Activated naive CD4-positive, alpha-beta T cell treated with anti-CD3 and anti-CD28 coated beads, Interleukin-2, amount 10 ng/mL, durations not matched to agents 7 days and 5 days (primary cell): ENCODE measurements around the gene CAPS2.
"Not testable (repeated sequence)": the region's sequence is repeated elsewhere in the genome, so short reads cannot be mapped to it uniquely, and the experiment has no call there.

ENCODE experiments used
- CTCF ChIA-PET: fragments of 350-600 bp; sonication (Branson Sonifier 250); formaldehyde crosslinking; loops from one replicate; lab custom pipeline; 2021; ENCODE audit warnings: antibody characterized with exemption; lab: Charles Lee
- DNase-seq: peaks from one replicate; pipeline ENCODE4 v3.0.0-alpha.2; 2020
- H3K27ac Mint-ChIP-seq: one replicate; pipeline ENCODE4 v1.8.0; 2021; ENCODE audit warnings: mild to moderate bottlenecking, moderate library complexity, mixed read lengths
- H3K27me3 Mint-ChIP-seq: one replicate; pipeline ENCODE4 v1.8.0; 2021; ENCODE audit warnings: mild to moderate bottlenecking, mixed read lengths
- H3K36me3 Mint-ChIP-seq: one replicate; pipeline ENCODE4 v1.8.0; 2021; ENCODE audit warnings: mixed read lengths
- H3K4me1 Mint-ChIP-seq: one replicate; pipeline ENCODE4 v1.8.0; 2021; ENCODE audit warnings: mixed read lengths
- H3K4me3 Mint-ChIP-seq: one replicate; pipeline ENCODE4 v1.8.0; 2021; ENCODE audit warnings: mild to moderate bottlenecking, moderate library complexity, mixed read lengths
- H3K9me3 Mint-ChIP-seq: one replicate; pipeline ENCODE4 v1.8.0; 2021; ENCODE audit warnings: mixed read lengths

The CAPS2 gene

GRCh38 chr12:75329918-75330826 is at the start of gene CAPS2:
CAPS2 (minus strand) TSS chr12:75330324; CDS start chr12:75326498, 3,826 bp downstream.
- no peak within 1 kb of the TSS for H3K27ac Mint-ChIP-seq

GRCh38 chr12:75378354-75378753 is 48.2 kb upstream of the CAPS2 start:
- H3K9me3 Mint-ChIP-seq = no peaks in the 10 kb centered on the region
- CTCF ChIA-PET = no interaction called here
- no peak overlapping the region for H3K27ac Mint-ChIP-seq
- no peaks in the 10 kb centered on the region for H3K4me1 Mint-ChIP-seq
- no peak for DNase-seq
- no peak overlapping the region for H3K4me3 Mint-ChIP-seq
- H3K27me3 Mint-ChIP-seq = no peaks in the 10 kb centered on the region
- H3K36me3 Mint-ChIP-seq = no peaks in the 10 kb centered on the region

More at GRCh38 chr12:75329918-75330826, at the start of gene CAPS2:
- peaks cover 50% of the 10 kb centered on the region for H3K27me3 Mint-ChIP-seq
- peaks cover 19% of the 10 kb centered on the region for H3K4me1 Mint-ChIP-seq
- no peaks in the 10 kb centered on the region for H3K9me3 Mint-ChIP-seq
- peak; percentile 70 for DNase-seq
- H3K36me3 Mint-ChIP-seq = no peaks in the 10 kb centered on the region
- CTCF ChIA-PET = interaction anchor here (0.6 to 1.2 kb wide), 2 partner anchors 155 to 158 kb away, joined by 3 read pairs; no protein-coding TSS in a partner anchor
- peak within 1 kb of the TSS; percentile 75 for H3K4me3 Mint-ChIP-seq

- CTCF ChIA-PET = no interaction called here
- no peaks in the 10 kb centered on the region for H3K9me3 Mint-ChIP-seq
- H3K27me3 Mint-ChIP-seq = no peaks in the 10 kb centered on the region
- no peaks in the 10 kb centered on the region for H3K36me3 Mint-ChIP-seq
- no peaks in the 10 kb centered on the region for H3K4me1 Mint-ChIP-seq
- no peak for DNase-seq
- no peak overlapping the region for H3K27ac Mint-ChIP-seq
- no peak overlapping the region for H3K4me3 Mint-ChIP-seq
Observed at GRCh38 chr12:75374971-75375370, 44.8 kb upstream of the CAPS2 start.

GRCh38 chr12:75366629-75367028 is 36.5 kb upstream of the CAPS2 start:
- CTCF ChIA-PET = no interaction called here
- Mint-ChIP-seq H3K27ac (no peak overlapping the region), H3K4me1 (no peaks in the 10 kb centered on the region), H3K9me3 (no peaks in the 10 kb centered on the region), H3K27me3 (no peaks in the 10 kb centered on the region), H3K36me3 (no peaks in the 10 kb centered on the region), H3K4me3 (no peak overlapping the region)
- DNase-seq = no peak

- no peaks in the 10 kb centered on the region for H3K9me3 Mint-ChIP-seq
- H3K4me3 Mint-ChIP-seq = no peak overlapping the region
- DNase-seq = no peak
- H3K4me1 Mint-ChIP-seq = no peaks in the 10 kb centered on the region
- H3K27ac Mint-ChIP-seq = no peak overlapping the region
- no peaks in the 10 kb centered on the region for H3K27me3 Mint-ChIP-seq
- CTCF ChIA-PET = no interaction called here
- no peaks in the 10 kb centered on the region for H3K36me3 Mint-ChIP-seq
Observed at GRCh38 chr12:75364919-75365318, 34.8 kb upstream of the CAPS2 start.

GRCh38 chr12:75361408-75361807 is 31.3 kb upstream of the CAPS2 start:
- no peaks in the 10 kb centered on the region for H3K36me3 Mint-ChIP-seq
- DNase-seq = no peak
- CTCF ChIA-PET = interaction anchor here (1.2 kb wide), 1 partner anchor 27 kb away, joined by 3 read pairs; the partner anchor contains the start of gene GLIPR1L1
- no peaks in the 10 kb centered on the region for H3K4me1 Mint-ChIP-seq
- no peaks in the 10 kb centered on the region for H3K9me3 Mint-ChIP-seq
- H3K27ac Mint-ChIP-seq = no peak overlapping the region
- no peak overlapping the region for H3K4me3 Mint-ChIP-seq
- no peaks in the 10 kb centered on the region for H3K27me3 Mint-ChIP-seq

- DNase-seq = no peak
Observed at GRCh38 chr12:75360920-75361319, 30.8 kb upstream of the CAPS2 start.

GRCh38 chr12:75354011-75354410 is 23.9 kb upstream of the CAPS2 start:
- no peaks in the 10 kb centered on the region for H3K36me3 Mint-ChIP-seq
- H3K27me3 Mint-ChIP-seq = peaks cover 6% of the 10 kb centered on the region
- no peak overlapping the region for H3K4me3 Mint-ChIP-seq
- peaks cover 6% of the 10 kb centered on the region for H3K4me1 Mint-ChIP-seq
- no peak overlapping the region for H3K27ac Mint-ChIP-seq
- CTCF ChIA-PET = no interaction called here
- DNase-seq = no peak
- peaks cover 10% of the 10 kb centered on the region for H3K9me3 Mint-ChIP-seq

More at GRCh38 chr12:75360920-75361319, 30.8 kb upstream of the CAPS2 start:
- H3K27ac Mint-ChIP-seq = no peak overlapping the region
- CTCF ChIA-PET = interaction anchor here (1.2 kb wide), 1 partner anchor 27 kb away, joined by 3 read pairs; the partner anchor contains the start of gene GLIPR1L1
- H3K9me3 Mint-ChIP-seq = no peaks in the 10 kb centered on the region
- no peaks in the 10 kb centered on the region for H3K36me3 Mint-ChIP-seq
- H3K4me1 Mint-ChIP-seq = no peaks in the 10 kb centered on the region
- H3K27me3 Mint-ChIP-seq = no peaks in the 10 kb centered on the region
- H3K4me3 Mint-ChIP-seq = no peak overlapping the region

- no peak for DNase-seq
- CTCF ChIA-PET = interaction anchor here (0.6 kb wide), 1 partner anchor 439 kb away, joined by 3 read pairs; no protein-coding TSS in a partner anchor
- H3K27ac Mint-ChIP-seq = no peak overlapping the region
- H3K27me3 Mint-ChIP-seq = peaks cover 10% of the 10 kb centered on the region
- no peaks in the 10 kb centered on the region for H3K36me3 Mint-ChIP-seq
- peaks cover 9% of the 10 kb centered on the region for H3K4me1 Mint-ChIP-seq
- H3K4me3 Mint-ChIP-seq = no peak overlapping the region
- peaks cover 10% of the 10 kb centered on the region for H3K9me3 Mint-ChIP-seq
Observed at GRCh38 chr12:75350413-75350812, 20.3 kb upstream of the CAPS2 start.

GRCh38 chr12:75349946-75350345 is 19.8 kb upstream of the CAPS2 start:
- no peak overlapping the region for H3K4me3 Mint-ChIP-seq
- peaks cover 9% of the 10 kb centered on the region for H3K4me1 Mint-ChIP-seq
- CTCF ChIA-PET = no interaction called here
- no peak overlapping the region for H3K27ac Mint-ChIP-seq
- peaks cover 6% of the 10 kb centered on the region for H3K9me3 Mint-ChIP-seq
- H3K36me3 Mint-ChIP-seq = no peaks in the 10 kb centered on the region
- peaks cover 10% of the 10 kb centered on the region for H3K27me3 Mint-ChIP-seq
- DNase-seq = no peak

GRCh38 chr12:75346215-75346614 is 16.1 kb upstream of the CAPS2 start:
- not testable (repeated sequence) for H3K4me1 Mint-ChIP-seq, H3K4me3 Mint-ChIP-seq, DNase-seq, H3K9me3 Mint-ChIP-seq, H3K27ac Mint-ChIP-seq, H3K36me3 Mint-ChIP-seq
- peaks cover 10% of the 10 kb centered on the region for H3K27me3 Mint-ChIP-seq
- CTCF ChIA-PET = interaction anchor here (1.0 kb wide), 1 partner anchor 12 kb away, joined by 3 read pairs; the partner anchor contains the start of gene GLIPR1L1

GRCh38 chr12:75345531-75345930 is 15.4 kb upstream of the CAPS2 start:
- no peak for DNase-seq

GRCh38 chr12:75341873-75342272 is 11.7 kb upstream of the CAPS2 start:
- H3K4me1 Mint-ChIP-seq = peaks cover 14% of the 10 kb centered on the region
- H3K4me3 Mint-ChIP-seq = no peak overlapping the region
- DNase-seq = no peak
- peaks cover 4% of the 10 kb centered on the region for H3K27me3 Mint-ChIP-seq
- H3K36me3 Mint-ChIP-seq = no peaks in the 10 kb centered on the region
- CTCF ChIA-PET = no interaction called here
- no peak overlapping the region for H3K27ac Mint-ChIP-seq
- H3K9me3 Mint-ChIP-seq = no peaks in the 10 kb centered on the region

More at GRCh38 chr12:75345531-75345930, 15.4 kb upstream of the CAPS2 start:
- peaks cover 5% of the 10 kb centered on the region for H3K4me1 Mint-ChIP-seq
- H3K36me3 Mint-ChIP-seq = no peaks in the 10 kb centered on the region
- no peak overlapping the region for H3K4me3 Mint-ChIP-seq
- CTCF ChIA-PET = no interaction called here
- no peaks in the 10 kb centered on the region for H3K9me3 Mint-ChIP-seq
- H3K27me3 Mint-ChIP-seq = peaks cover 10% of the 10 kb centered on the region
- H3K27ac Mint-ChIP-seq = no peak overlapping the region

GRCh38 chr12:75337905-75338304 is 7.8 kb upstream of the CAPS2 start:
- H3K9me3 Mint-ChIP-seq = no peaks in the 10 kb centered on the region
- peaks cover 17% of the 10 kb centered on the region for H3K27me3 Mint-ChIP-seq
- H3K4me1 Mint-ChIP-seq = peaks cover 22% of the 10 kb centered on the region
- DNase-seq = no peak
- no peaks in the 10 kb centered on the region for H3K36me3 Mint-ChIP-seq
- no peak overlapping the region for H3K4me3 Mint-ChIP-seq
- CTCF ChIA-PET = interaction anchor here (1.7 kb wide), 1 partner anchor 53 kb away, joined by 4 read pairs; the partner anchor contains the start of gene GLIPR1L2
- H3K27ac Mint-ChIP-seq = no peak overlapping the region
